Activated CD4-positive, alpha-beta T cell treated with anti-CD3 and anti-CD28 coated beads for 36 hours (primary cell): ENCODE results near the gene ALAS1. TPM values are rescaled to one million over a fixed set of nuclear protein-coding genes. Genes with fewer than 3 reads are reported as not detected.
A peak's percentile ranks its signal among the peaks of the same experiment; 100 is the strongest.

ENCODE experiments used
- ATAC-seq: fragments of 200-7000 bp; cut with Tn5 transposase; one replicate; pipeline ENCODE4 v1.10.0; 2021; ENCODE audit warnings: mild to moderate bottlenecking, moderate library complexity
- CTCF ChIA-PET: fragments of 350-600 bp; sonication (Branson Sonifier 250); formaldehyde crosslinking; loops from one replicate; lab custom pipeline; 2021; ENCODE audit warnings: antibody characterized with exemption; lab: Charles Lee
- POLR2A ChIA-PET: fragments of 350-600 bp; sonication (Branson Sonifier 250); formaldehyde crosslinking; loops from one replicate; lab custom pipeline; 2021; ENCODE audit warnings: antibody characterized with exemption, inconsistent platforms; lab: Charles Lee
- DNase-seq: peaks from one replicate; pipeline ENCODE4 v3.0.0-alpha.2; 2020
- H3K27ac Mint-ChIP-seq: one replicate; pipeline ENCODE4 v1.8.0; 2021; ENCODE audit warnings: mixed read lengths
- H3K27me3 Mint-ChIP-seq: one replicate; pipeline ENCODE4 v1.8.0; 2021; ENCODE audit warnings: mixed read lengths
- H3K36me3 Mint-ChIP-seq: one replicate; pipeline ENCODE4 v1.8.0; 2021; ENCODE audit warnings: low read depth, mixed read lengths
- H3K4me1 Mint-ChIP-seq: one replicate; pipeline ENCODE4 v1.8.0; 2021; ENCODE audit warnings: mixed read lengths
- H3K4me3 Mint-ChIP-seq: one replicate; pipeline ENCODE4 v1.8.0; 2021; ENCODE audit warnings: mild to moderate bottlenecking, moderate library complexity, mixed read lengths
- H3K9me3 Mint-ChIP-seq: one replicate; pipeline ENCODE4 v1.8.0; 2021; ENCODE audit warnings: low read depth, mixed read lengths
- intact Hi-C, 2 experiments: fragments of 100-400 bp; cut with DNase I in 1 of 2; cut with micrococcal nuclease in 1 of 2; formaldehyde crosslinking; loops; one replicate each; pipeline versions ENCODE4 v1.14.2 to v1.15.1; 2022 to 2024; cut with DNase I, micrococcal nuclease
- total RNA-seq, 2 experiments: library from RNA; stranded (reverse); gene quantifications; one replicate each; pipeline ENCODE4 v1.2.3, GENCODE V29; 2021

ALAS1 gene
- total RNA-seq, 2 experiments from 2014 or later: 52.8 to 68.7 TPM

DNA sequence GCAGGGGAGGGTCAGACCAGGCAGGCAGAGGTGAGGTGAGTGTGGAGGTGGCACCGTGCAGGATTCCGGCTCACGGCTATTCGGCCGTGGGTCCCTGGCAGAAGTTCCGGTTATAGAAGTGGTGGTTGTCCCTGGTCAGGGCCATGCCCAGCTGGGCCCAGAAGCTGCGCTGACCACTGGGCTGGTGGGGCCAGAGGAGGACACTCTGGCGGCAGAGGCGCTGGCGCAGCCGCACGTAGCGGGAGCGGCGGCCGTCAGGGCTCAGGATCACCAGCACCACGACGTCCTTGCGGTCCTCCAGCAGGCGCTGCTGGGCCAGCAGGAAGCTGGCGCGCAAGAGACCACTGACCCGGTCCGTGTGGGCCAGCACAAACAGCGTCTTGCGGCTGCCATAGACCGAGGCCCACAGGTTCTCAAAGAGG is 23.2 kb downstream of the ALAS1 start:
- intact Hi-C loops: loop anchor here (5.0 to 10.0 kb wide), 3 partner anchors 224 to 226 kb away; partner anchors contain the start of genes SEMA3G (in 2 of the 2) and RPL29 (in 1 of the 2)
- no peak for ATAC-seq
- H3K27me3 Mint-ChIP-seq: no peaks in the 10 kb centered on the region
- H3K4me3 Mint-ChIP-seq: peak overlapping the region; percentile 64
- H3K9me3 Mint-ChIP-seq: no peaks in the 10 kb centered on the region
- peaks cover 7% of the 10 kb centered on the region for H3K36me3 Mint-ChIP-seq
- POLR2A ChIA-PET: interaction anchor here (1.0 to 1.3 kb wide), 3 partner anchors 25 to 58 kb away, joined by 3 to 4 read pairs (median 4); no protein-coding TSS in a partner anchor
- peaks cover 88% of the 10 kb centered on the region for H3K4me1 Mint-ChIP-seq
- CTCF ChIA-PET: interaction anchor here (0.6 to 11.1 kb wide), 28 partner anchors 8 to 227 kb away, joined by 3 to 191 read pairs (median 5); partner anchors contain the start of genes DNAH1, GLYCTK, POC1A and PPM1M
- H3K27ac Mint-ChIP-seq: peak overlapping the region; percentile 77
- peak; percentile 6 for DNase-seq

DNA sequence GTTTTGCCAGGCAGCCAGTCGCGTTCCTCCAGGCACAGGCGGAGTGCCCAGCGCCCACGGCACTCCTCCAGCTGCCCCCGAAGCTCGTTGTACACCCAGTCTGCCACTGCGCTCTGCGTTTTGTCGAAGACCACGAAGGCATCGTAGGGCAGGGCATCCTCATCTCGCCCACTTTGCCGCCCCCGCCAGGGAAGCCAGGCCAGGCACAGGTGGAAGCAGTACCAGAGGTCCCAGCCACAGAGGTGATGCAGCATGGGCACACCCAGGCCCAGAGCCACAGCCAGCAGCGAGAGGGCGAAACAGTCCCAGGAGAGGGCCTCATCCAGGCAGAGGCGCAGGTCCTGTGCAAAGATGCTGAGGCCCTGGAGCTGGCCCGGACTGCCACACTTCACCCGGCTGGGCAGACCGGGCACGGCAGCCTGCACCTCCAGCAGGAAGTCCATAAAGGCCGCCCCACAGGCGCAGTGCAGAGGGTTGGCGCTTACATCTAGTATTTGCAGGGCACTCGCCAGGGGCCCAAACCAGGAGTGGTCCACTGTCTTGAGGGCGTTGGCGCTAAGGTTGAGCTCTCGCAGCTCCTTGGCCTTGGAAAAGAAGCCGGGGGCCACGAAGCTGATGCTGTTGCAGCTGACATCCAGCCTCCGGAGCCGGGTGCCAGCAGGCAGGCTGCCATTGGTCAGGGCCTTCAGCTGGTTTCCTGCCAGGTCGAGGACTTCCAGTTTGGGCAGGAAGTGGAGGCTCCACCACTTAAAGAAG is 23.8 kb downstream of the ALAS1 start:
- peak overlapping the region; percentile 64 for H3K4me3 Mint-ChIP-seq
- DNase-seq (peak; percentile 75), ATAC-seq (peak; percentile 32)
- no peaks in the 10 kb centered on the region for H3K9me3 Mint-ChIP-seq
- no peaks in the 10 kb centered on the region for H3K27me3 Mint-ChIP-seq
- POLR2A ChIA-PET: interaction anchor here (0.7 to 1.5 kb wide), 4 partner anchors 25 to 168 kb away, joined by 3 to 5 read pairs (median 4); no protein-coding TSS in a partner anchor
- H3K36me3 Mint-ChIP-seq: peaks cover 3% of the 10 kb centered on the region
- intact Hi-C loops: loop anchor here (2.0 to 10.0 kb wide), 4 partner anchors 17 to 226 kb away; partner anchors contain the start of genes SEMA3G (in 2 of the 2), RPL29 (in 1 of the 2) and TWF2 (in 1 of the 2)
- peak overlapping the region; percentile 77 for H3K27ac Mint-ChIP-seq
- CTCF ChIA-PET: interaction anchor here (0.6 to 11.1 kb wide), 20 partner anchors 10 to 227 kb away, joined by 3 to 191 read pairs (median 6); partner anchors contain the start of gene WDR82
- H3K4me1 Mint-ChIP-seq: peaks cover 88% of the 10 kb centered on the region

DNA sequence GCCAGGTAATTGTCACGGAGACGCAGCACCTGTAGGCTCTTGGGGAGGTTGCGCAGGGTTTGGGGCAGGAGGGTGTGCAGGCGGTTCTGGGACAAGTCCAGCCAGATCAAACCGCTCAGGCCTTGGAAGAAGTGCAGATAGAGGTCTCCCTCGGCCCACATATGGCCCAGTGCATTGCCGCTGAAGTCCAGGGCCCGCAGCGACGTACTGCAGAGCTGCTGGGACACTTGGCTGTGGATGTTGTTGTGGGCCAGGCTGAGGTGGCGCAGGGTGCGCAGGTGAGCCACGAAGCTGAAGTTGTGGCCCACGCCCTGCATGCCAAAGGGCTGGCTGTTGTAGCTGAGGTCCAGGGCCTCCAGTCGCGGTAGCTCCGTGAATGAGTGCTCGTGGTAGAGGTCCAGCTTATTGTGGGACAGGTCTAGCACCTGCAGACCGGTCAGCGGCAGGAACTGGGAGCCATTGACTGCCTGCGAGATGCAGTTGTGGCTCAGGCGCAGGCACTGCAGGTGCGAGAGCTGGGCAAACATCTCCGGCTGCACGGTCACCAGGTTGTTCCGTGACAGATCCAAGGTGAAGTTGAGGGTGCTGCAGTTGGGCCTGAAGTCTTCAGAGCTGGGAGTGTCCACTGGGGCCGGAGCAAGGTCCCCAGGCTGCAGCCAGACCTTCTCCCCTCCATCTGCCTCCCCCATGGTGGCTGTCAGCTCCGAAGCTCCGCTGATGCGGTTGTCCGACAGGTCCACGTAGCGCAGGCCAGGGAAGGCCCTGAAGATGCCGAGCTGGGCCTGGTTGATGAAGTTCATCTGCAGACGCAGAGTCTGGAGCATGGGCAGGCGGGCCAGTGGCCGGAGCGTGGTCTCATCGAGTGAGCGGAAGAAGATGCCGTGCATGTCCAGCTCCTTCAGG is 24.6 kb downstream of the ALAS1 start:
- DNase-seq: peak; percentile 6
- Mint-ChIP-seq H3K9me3 (no peaks in the 10 kb centered on the region), H3K27me3 (no peaks in the 10 kb centered on the region), H3K4me1 (peaks cover 82% of the 10 kb centered on the region), H3K36me3 (no peaks in the 10 kb centered on the region), H3K27ac (peak overlapping the region; percentile 77), H3K4me3 (peak overlapping the region; percentile 64)
- intact Hi-C loops: loop anchor here (2.0 to 10.0 kb wide), 4 partner anchors 16 to 225 kb away; partner anchors contain the start of genes SEMA3G (in 2 of the 2), RPL29 (in 1 of the 2) and TWF2 (in 1 of the 2)
- ATAC-seq: no peak
- POLR2A ChIA-PET: interaction anchor here (0.5 to 1.5 kb wide), 5 partner anchors 24 to 169 kb away, joined by 3 to 5 read pairs (median 3); partner anchors contain the start of gene GLYCTK
- CTCF ChIA-PET: interaction anchor here (0.5 to 11.1 kb wide), 18 partner anchors 9 to 911 kb away, joined by 3 to 191 read pairs (median 4); partner anchors contain the start of gene WDR82

DNA sequence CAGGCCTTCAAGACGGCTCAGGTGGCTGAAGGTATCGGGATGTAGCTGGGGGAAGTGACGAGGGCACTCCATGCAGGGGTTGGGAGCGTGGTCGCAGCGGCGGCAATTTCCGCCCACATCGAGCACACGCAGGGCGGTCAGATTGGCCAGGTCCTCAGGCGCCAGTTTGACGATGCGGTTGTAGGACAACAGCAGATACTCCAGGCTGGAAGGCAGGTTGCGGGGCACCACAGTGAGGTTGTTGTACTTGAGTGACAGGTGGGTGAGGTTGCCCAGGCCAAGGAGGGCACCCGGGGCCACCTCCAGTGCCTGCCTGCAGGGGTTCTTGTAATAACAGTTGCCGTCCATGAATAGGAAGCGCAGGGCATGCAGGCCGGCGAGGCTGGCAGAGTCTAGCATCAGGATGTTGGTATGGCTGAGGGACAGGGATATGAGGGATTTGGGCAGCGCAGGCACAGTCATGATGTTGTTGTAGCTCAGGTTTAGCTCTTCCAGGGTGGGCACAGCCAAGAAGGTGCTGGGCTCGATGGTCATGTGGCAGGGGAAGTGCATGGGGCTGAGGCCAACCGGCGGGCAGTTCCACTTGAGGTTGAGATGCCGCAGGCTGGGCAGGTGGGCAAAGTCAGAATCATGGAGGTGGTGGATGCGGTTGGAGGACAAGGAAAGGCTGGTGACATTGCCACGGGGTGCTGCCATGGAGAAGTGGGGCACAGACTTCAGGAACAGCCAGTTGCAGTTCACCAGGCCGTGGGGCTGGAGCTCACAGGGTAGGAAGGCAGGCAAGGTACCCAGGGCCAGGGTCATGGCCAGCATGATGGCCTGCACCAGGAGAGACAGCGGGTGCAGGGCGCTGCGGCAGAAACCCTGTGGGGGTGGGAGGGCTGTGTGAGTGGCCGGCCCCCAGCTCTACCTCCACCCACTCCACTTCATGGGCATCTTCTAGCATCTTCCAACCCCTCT is 25.8 kb downstream of the ALAS1 start:
- Mint-ChIP-seq H3K9me3 (no peaks in the 10 kb centered on the region), H3K27ac (peak overlapping the region; percentile 67), H3K4me1 (peaks cover 72% of the 10 kb centered on the region), H3K4me3 (no peak overlapping the region), H3K27me3 (no peaks in the 10 kb centered on the region), H3K36me3 (no peaks in the 10 kb centered on the region)
- intact Hi-C loops: loop anchor here (2.0 to 10.0 kb wide), 4 partner anchors 15 to 226 kb away; partner anchors contain the start of genes SEMA3G (in 2 of the 2), RPL29 (in 1 of the 2) and TWF2 (in 1 of the 2)
- ChIA-PET POLR2A (interaction anchor here (0.6 kb wide), 1 partner anchor 131 kb away, joined by 3 read pairs; no protein-coding TSS in a partner anchor), CTCF (interaction anchor here (0.5 to 11.1 kb wide), 10 partner anchors 8 to 910 kb away, joined by 3 to 191 read pairs (median 7); no protein-coding TSS in a partner anchor)
- ATAC-seq: no peak
- peak; percentile 5 for DNase-seq

DNA sequence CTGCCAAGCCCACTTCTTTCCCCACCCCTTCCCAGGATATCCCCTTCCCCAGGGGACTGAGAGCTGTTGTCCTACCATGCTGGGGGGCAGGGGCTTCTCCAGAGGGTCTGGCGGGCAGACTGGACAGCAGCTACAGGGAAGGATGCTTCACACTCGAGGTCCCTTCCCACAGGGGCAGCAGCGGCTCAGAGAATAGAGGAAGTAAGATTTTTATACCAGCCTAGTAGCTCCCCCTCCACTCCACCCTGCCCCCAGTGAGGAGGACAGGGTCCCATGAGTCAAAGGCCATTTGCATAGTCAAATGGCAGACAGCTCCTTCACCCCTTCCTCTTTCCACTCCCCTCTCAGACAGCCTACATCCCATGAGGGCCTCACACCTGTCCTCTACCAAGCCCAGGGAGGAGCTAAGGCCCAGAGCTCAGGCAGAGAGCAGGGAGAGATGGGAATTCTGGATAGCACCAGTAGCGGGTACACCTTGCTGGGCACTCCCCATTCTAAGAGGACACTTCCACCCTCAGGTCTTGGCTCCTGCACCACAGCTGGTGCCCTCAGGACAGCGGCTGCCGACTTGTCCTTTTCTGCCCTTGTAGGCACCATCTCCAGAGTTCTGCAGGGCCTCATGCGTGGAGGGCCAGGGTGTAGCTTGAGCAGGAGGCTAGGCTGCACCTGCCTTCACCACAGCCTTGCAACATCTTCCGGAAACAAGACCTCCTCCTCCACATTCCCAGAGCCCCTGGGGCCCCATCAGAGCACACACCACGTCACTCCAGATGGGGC is 27.7 kb downstream of the ALAS1 start, which contains the start of gene TLR9:
Gene TLR9, minus strand, starts transcription at position 194 of the 777 bp plus-strand sequence. Its CDS starts 116 bp downstream, at position 78.
- intact Hi-C loops: loop anchor here in 1 of 2 experiments (10.0 kb wide), 1 partner anchor 219 kb away; the partner anchor contains the start of gene SEMA3G
- ChIA-PET CTCF (interaction anchor here (0.5 to 11.1 kb wide), 9 partner anchors 9 to 222 kb away, joined by 3 to 191 read pairs (median 5); no protein-coding TSS in a partner anchor), POLR2A (no interaction called here)
- Mint-ChIP-seq H3K27me3 (no peaks in the 10 kb centered on the region), H3K36me3 (peaks cover 6% of the 10 kb centered on the region), H3K4me3 (peak within 1 kb of the TSS; percentile 21), H3K27ac (peak within 1 kb of the TSS; percentile 85), H3K9me3 (no peaks in the 10 kb centered on the region), H3K4me1 (peaks cover 61% of the 10 kb centered on the region)
- ATAC-seq: peak; percentile 57
- DNase-seq: peak; percentile 63

DNA sequence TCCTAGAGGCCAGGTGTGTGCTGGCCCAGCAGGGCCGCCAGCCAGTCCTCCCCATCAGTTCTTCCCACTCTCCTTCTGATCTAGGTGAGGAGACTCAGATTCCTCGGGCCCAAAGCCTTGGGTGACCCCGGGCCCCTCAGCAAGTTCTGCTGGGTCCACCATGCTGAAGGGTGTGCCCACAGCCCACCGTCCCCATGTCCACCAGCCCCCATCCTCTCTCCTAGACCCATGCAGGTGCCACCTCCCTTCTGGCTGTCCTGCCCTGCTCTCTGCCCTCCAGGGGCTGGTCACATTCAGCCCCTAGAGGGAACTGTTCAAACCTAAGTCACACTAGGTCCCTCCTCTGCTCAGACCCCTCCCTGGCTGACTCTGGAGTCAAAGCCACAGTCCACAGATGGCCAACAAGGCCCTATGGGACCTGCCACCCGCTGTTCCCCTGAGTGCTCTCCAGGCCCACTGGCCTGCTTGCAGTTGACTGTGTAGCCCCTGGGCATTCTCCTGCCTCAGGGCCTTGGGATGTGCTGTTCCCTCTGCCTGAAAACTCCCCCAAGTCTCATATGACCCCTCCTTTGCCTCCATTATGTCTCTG is 28.4 kb downstream of the ALAS1 start:
- peak; percentile 23 for ATAC-seq
- peaks cover 57% of the 10 kb centered on the region for H3K4me1 Mint-ChIP-seq
- DNase-seq: peak; percentile 23
- H3K36me3 Mint-ChIP-seq: peaks cover 8% of the 10 kb centered on the region
- H3K9me3 Mint-ChIP-seq: no peaks in the 10 kb centered on the region
- POLR2A ChIA-PET: interaction anchor here (0.7 kb wide), 1 partner anchor 138 kb away, joined by 3 read pairs; no protein-coding TSS in a partner anchor
- intact Hi-C loops: loop anchor here in 1 of 2 experiments (10.0 kb wide), 1 partner anchor 218 kb away; the partner anchor contains the start of gene SEMA3G
- H3K27ac Mint-ChIP-seq: peak overlapping the region; percentile 85
- CTCF ChIA-PET: interaction anchor here (0.6 to 11.1 kb wide), 8 partner anchors 8 to 222 kb away, joined by 3 to 191 read pairs (median 6); partner anchors contain the start of gene WDR82
- H3K27me3 Mint-ChIP-seq: no peaks in the 10 kb centered on the region
- H3K4me3 Mint-ChIP-seq: peak overlapping the region; percentile 21

DNA sequence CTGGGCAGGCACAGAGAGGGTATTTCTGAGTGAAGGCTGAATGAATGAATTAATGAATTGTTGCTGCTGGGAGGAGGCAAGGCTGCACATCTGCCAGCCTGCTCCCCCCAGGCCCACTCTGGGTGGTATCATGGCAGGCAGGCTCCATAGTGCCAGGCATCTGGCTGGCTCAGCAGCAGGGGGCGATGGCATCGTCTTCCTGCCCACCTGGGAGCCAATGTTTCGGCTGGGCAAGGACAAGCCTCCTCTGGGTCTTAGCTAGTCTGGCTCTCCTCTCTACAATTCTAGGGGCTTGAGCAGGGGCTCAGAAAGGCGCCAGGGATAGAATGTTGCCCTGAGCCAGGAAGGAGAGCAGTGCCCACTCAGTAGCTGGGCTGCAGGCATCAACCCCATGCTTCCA is 29.2 kb downstream of the ALAS1 start:
- H3K4me1 Mint-ChIP-seq: peaks cover 52% of the 10 kb centered on the region
- peak overlapping the region; percentile 85 for H3K27ac Mint-ChIP-seq
- no peaks in the 10 kb centered on the region for H3K27me3 Mint-ChIP-seq
- ATAC-seq: no peak
- H3K36me3 Mint-ChIP-seq: peaks cover 14% of the 10 kb centered on the region
- DNase-seq: peak; percentile 34
- intact Hi-C loops: loop anchor here in 1 of 2 experiments (10.0 kb wide), 1 partner anchor 218 kb away; the partner anchor contains the start of gene SEMA3G
- no peaks in the 10 kb centered on the region for H3K9me3 Mint-ChIP-seq
- CTCF ChIA-PET: interaction anchor here (1.5 kb wide), 2 partner anchors 108 to 112 kb away, joined by 5 to 6 read pairs; no protein-coding TSS in a partner anchor
- POLR2A ChIA-PET: interaction anchor here (0.7 kb wide), 1 partner anchor 138 kb away, joined by 3 read pairs; no protein-coding TSS in a partner anchor
- no peak overlapping the region for H3K4me3 Mint-ChIP-seq

DNA sequence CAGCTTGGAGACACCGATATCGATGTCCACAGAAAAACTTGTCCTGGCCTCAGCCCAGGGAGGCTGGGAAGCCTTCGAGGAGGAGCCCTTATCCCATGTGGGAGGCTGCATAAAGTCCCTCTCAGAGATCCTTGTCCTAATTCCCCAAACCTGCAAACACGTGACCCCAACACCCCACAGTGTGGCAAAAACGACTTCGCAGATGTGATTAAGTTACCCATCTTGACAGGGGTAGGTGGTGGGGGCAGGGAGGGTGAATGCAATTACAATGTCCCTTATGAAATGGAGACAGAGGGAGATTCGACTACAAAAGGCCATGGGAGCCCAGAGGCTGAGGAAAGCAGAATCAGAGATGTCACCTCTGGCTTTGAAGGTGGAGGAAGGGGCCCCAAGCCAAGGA is 29.8 kb downstream of the ALAS1 start:
- ChIA-PET CTCF (interaction anchor here (1.5 kb wide), 2 partner anchors 107 to 111 kb away, joined by 5 to 6 read pairs; no protein-coding TSS in a partner anchor), POLR2A (no interaction called here)
- Mint-ChIP-seq H3K36me3 (peaks cover 17% of the 10 kb centered on the region), H3K4me1 (peaks cover 50% of the 10 kb centered on the region), H3K9me3 (no peaks in the 10 kb centered on the region), H3K4me3 (no peak overlapping the region), H3K27ac (no peak overlapping the region), H3K27me3 (no peaks in the 10 kb centered on the region)
- intact Hi-C loops: loop anchor here in 1 of 2 experiments (10.0 kb wide), 1 partner anchor 217 kb away; the partner anchor contains the start of gene SEMA3G
- ATAC-seq (no peak), DNase-seq (peak; percentile 7)
